ENCODE results near the gene FOXJ1.
A peak's percentile ranks its signal among the peaks of the same experiment; 100 is the strongest.

FOXJ1 gene

DNA sequence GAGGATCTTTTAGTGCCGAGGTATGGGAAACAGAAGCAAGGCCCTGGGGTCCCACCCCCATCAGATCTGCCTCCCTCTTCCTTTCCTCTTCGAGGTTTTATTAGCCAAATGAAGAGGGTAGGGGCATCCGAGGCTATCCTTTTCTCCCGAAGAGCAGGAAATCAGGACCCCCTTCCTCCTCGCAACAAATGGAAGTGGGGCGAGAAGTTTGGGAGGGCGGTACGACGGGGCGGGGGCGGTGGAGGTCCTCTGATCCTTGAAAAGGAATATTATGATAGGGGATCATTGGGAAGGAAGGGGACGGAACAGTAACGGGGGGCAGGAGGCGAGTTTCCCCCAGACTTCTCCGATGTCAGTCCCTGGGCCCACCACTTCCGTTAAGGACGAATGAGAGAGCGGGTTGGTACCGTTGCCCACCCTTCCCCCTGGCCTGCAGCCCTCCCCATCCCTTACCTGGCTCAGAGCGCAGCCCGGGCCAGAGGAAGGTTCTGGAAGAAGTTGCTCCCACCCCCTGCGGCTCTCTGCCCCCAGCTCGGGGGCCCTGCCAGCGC lies 309 bp downstream of the FOXJ1 start:
- no peak for DNase-seq (ENCODE audit: low read depth in 2 of 2)

GRCh38 chr17:76139801-76140660 lies 1.0 kb downstream of the FOXJ1 start:
- peak in 1 of 2 donors; percentile 36 for DNase-seq (ENCODE audit: low read depth in 2 of 2)

GRCh38 chr17:76138896-76139752 lies 1.9 kb downstream of the FOXJ1 start:
- DNase-seq (ENCODE audit: low read depth in 2 of 2) = no peak

- DNase-seq (ENCODE audit: low read depth in 2 of 2) = no peak
Measured at GRCh38 chr17:76138234-76138895, 2.7 kb downstream of the FOXJ1 start.

- DNase-seq (ENCODE audit: low read depth in 2 of 2) = no peak
Measured at GRCh38 chr17:76137351-76138233, 3.5 kb downstream of the FOXJ1 start.

- no peak for DNase-seq (ENCODE audit: low read depth in 2 of 2)
Measured at GRCh38 chr17:76137001-76137350, 4.1 kb downstream of the FOXJ1 start.

- DNase-seq (ENCODE audit: low read depth in 2 of 2) = no peak
Measured at GRCh38 chr17:76136276-76137000, 4.6 kb downstream of the FOXJ1 start.

DNA sequence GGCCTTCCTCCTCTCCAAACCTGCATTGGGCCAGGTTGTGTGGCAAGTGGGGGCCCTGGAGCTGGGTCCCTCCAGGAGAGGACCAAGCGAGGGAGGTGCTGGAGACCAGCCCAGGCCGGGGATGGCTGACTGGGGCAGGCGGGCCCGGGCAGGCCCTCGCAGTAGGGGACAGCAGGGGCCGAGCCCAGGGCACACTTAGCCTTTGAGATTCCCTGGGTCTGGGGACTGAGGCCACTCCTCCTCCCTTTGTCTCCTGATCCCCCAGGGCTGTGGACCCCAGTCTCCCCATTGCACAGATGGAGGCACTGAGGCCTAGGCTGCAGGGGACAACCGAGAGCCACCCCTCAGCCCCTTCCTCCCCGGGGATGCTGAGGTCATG lies 5.2 kb downstream of the FOXJ1 start:
- no peak for DNase-seq (ENCODE audit: low read depth in 2 of 2)

DNA sequence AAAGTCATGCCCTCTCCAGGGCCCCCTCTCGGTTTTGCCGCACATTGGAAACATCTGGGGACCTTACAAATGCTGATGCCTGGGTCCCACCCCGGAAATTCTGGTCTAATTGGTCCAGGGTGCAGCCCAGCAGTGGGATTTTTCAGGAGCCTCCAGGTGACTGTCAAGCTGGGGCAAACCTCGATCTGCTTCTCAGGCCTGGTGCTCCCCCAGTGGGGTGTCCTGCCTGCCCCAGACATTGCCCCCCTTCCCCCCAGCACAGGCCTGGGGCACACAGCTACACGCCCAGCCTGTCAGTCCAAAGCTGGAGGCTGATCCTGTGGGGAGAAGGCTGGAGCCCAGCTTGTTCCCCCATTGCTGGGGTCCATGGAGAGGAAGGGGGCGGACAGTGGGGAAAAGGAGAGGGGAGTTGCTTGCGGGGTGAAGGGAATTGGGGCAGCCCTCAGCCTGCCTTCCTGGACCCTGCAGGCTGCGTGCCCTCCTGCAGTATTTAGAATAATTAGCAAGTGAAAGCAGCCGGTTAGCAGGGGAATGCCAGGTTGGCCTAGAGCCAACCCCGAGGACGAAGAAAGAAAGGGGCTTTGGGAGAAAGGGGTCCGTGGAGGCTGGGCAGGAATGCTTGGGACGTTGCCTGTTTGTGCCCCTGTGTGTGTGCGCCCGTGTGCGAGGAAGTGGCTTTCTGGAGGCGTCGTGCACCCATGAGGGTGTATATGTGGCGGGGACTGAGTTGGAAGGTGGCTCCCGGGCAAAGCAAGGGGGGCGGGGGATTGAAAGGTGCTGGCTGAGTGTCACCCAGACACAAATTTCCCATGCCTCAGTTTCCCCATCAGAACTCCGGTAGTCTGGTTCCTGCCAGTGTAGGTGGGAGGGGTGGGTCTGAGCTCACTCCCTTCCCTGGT lies 5.9 kb downstream of the FOXJ1 start:
- DNase-seq (ENCODE audit: low read depth in 2 of 2) = no peak

DNA sequence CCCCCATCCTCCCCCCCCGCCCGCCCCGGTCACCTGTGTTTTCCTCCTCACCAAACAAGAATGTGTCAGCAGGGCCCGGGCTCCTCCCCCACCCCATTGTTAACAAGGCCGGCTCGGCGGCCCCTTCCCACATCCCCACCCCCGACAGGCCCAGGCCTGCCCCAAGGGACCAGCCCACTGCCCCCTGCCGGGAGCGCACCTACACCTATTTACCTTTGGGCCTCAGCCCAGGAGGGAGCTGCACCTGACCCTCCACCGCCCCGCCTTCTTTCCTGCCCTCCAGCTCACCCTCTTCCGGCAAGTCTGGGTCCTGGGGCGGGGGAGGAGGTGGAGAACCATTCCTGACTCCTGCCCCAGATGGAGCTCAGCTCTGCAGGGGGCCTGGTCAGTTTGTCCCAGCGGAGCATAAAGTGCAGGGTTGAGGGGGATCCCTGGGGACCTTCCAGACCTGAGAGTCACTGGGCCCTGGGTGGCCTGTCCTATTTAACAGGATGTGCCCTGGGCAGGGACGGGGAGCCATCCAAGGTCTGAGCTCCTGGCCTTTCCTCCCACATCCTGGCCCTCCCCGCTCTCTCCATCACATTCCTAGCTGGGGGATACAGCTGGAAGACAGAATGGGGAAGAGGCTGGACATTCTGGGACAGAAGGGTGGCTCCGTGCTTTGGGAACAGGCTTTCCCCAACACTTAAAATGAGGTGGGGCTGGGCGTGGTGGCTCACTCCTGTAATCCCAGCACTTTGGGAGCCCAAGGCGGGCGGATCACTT lies 8.3 kb downstream of the FOXJ1 start:
- no peak for DNase-seq (ENCODE audit: low read depth in 2 of 2)

DNA sequence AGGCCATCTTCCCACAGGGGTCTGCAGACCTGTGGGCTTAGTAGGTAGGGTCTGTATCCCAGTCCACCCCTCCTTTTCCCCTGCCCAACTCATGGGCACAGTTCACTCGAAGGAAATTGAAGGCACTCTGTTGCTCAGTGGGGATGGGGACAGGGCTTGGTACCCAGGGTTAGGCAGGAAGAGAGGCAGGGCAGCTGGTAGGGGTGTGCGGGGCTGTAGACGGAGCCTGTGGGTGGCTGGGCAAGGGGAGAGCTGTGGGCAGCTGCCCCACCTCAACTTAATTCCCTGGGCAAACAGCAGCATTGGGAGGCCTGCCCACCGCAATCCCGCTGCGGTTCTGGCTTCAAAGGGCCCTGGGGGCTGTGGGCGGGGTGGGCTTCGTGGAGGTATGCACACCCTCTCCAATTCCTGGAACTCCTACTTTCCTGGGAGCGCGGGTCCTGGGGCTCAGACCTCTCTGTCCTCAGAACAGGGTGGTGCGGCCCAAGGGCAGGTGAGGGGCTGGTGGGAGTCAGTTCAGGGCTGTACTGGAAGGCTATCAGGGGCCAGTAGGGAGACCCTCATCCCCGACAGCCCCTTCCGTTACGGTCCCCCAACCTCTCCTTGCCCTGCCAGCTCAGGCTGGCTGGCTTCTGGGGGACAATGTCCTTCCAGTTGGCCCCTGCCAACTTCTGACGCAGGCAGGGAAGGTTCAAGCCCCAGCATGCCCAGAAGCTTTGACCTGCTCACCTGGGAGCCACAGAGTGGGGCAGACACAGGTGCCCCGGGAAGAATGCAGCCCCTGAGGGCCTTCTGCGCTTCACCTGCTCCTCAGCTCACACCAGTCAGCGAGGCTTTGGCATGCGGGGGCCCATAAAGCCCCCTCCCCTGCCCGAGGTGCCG lies 9.1 kb downstream of the FOXJ1 start:
- no peak for DNase-seq (ENCODE audit: low read depth in 2 of 2)

DNA sequence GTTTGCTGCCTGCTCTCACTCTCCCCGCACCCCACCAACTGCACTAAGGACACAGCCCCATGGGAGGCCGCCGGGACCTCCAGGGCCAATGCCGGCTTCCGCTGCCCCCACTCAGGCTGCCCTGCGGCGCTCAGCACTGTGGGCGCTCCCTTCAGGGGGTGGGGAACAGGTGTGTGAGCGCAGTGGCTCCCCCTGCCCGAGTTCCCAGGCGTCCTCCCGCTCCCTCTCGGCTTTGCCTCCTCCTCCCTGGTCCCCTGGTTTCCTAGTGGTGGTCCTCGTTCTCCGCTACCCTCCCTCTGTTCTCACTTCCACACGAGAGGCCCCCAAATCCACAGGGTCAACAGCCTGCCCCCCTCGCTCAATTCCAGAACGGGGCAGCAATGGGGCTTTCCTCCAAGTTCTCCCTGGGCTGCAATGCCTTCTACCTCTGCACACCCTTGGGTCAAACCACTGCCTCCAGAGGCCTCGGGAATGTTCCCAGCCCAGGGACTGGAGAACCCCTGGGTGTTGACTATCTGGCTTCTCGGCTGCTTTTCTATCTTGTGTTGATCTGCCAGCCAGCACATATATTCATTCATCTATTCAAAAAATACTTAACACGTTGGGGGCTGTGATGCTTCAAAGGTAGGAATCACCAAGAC lies 9.9 kb downstream of the FOXJ1 start:
- DNase-seq (ENCODE audit: low read depth in 2 of 2) = no peak

DNA sequence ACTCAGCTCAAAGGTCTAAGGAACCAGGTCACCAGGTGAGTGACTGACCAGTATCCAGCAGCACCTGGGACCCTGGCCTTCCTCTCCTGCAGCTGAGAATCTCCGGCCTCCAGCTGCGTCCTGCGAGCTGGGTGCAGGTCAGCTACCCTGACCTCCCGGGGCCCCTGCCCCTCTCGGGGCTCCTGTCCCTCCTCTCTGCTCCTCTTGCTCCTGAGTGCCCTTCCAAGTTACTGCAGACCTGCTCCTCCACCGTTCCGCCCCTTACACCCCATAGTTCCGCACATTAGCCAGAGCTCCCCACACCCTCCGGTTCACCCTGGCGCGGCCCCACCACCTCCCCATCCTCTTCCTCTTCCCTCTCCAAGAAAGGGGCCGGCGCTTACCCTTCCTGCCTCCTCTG lies 10.6 kb downstream of the FOXJ1 start:
- no peak for DNase-seq (ENCODE audit: low read depth in 2 of 2)

- no peak for DNase-seq (ENCODE audit: low read depth in 2 of 2)
Measured at GRCh38 chr17:76125922-76126321, 15.1 kb downstream of the FOXJ1 start.

GRCh38 chr17:76125391-76125675 lies 15.7 kb downstream of the FOXJ1 start:
- DNase-seq (ENCODE audit: low read depth in 2 of 2) = no peak

- no peak for DNase-seq (ENCODE audit: low read depth in 2 of 2)
Measured at GRCh38 chr17:76124582-76125390, 16.3 kb downstream of the FOXJ1 start.

Data from stimulated activated CD8-positive, alpha-beta memory T cell treated with anti-CD3 and anti-CD28 coated beads, Interleukin-7, amount 100 ng/mL, for 1 hour (primary cell).